Neural cell (in vitro differentiated cells): Measurements from ENCODE around the gene RBPJL. TPM values are rescaled to one million over a fixed set of nuclear protein-coding genes. Genes with fewer than 3 reads are reported as not detected.

Experiments used
- H2AFZ ChIP-seq: fragments of 200-600, 300-800 bp; sonication (generic), shearing (Covaris generic); 2 replicates; pipeline ENCODE4 v1.6.0; 2014; ENCODE audit warnings: low read depth, mild to moderate bottlenecking, antibody characterized with exemption, low read length, moderate library complexity
- H3F3A ChIP-seq: fragments of 200-600 bp; shearing (Covaris generic); 2 replicates; pipeline ENCODE4 v1.6.1; 2016; ENCODE audit warnings: mild to moderate bottlenecking, moderate library complexity, mixed read lengths, antibody characterized with exemption, low read length; ENCODE audit not compliant: insufficient read depth, poor library complexity, severe bottlenecking
- H3K27ac ChIP-seq: fragments of 200-600, 300-800 bp; sonication (generic), shearing (Covaris generic); 2 replicates; pipeline ENCODE4 v1.5.1; 2014; ENCODE audit warnings: mild to moderate bottlenecking, low read length, moderate library complexity
- H3K27me3 ChIP-seq: fragments of 300-800, 200-600 bp; sonication (generic), shearing (Covaris generic); 2 replicates; pipeline ENCODE4 v1.6.0; 2014; ENCODE audit warnings: mild to moderate bottlenecking, low read depth, low read length, moderate library complexity; ENCODE audit not compliant: insufficient read depth
- H3K36me3 ChIP-seq: fragments of 300-800, 200-600 bp; sonication (generic), shearing (Covaris generic); 2 replicates; pipeline ENCODE4 v1.5.1; 2014; ENCODE audit warnings: mild to moderate bottlenecking, antibody characterized with exemption, low read length, moderate library complexity; ENCODE audit not compliant: insufficient read depth
- H3K4me2 ChIP-seq: fragments of 300-800, 200-600 bp; sonication (generic), shearing (Covaris generic); 2 replicates; pipeline ENCODE4 v1.6.0; 2014; ENCODE audit warnings: mild to moderate bottlenecking, low read length
- H3K4me3 ChIP-seq: fragments of 300-800, 200-600 bp; sonication (generic), shearing (Covaris generic); 2 replicates; pipeline ENCODE4 v1.5.1; 2014; ENCODE audit warnings: mild to moderate bottlenecking, low read length, moderate library complexity
- H3K79me2 ChIP-seq: fragments of 200-600 bp; shearing (Covaris generic); replicated peaks from 2 replicates; pipeline ENCODE4 v1.6.0; 2014; ENCODE audit warnings: mild to moderate bottlenecking, low read length, moderate library complexity; ENCODE audit not compliant: insufficient read depth
- H3K9ac ChIP-seq: fragments of 300-800, 200-600 bp; sonication (generic), shearing (Covaris generic); 2 replicates; pipeline ENCODE4 v1.6.1; 2016; ENCODE audit warnings: mild to moderate bottlenecking, low read length, mixed read lengths
- H3K9me2 ChIP-seq: fragments of 200-600 bp; shearing (Covaris generic); 2 replicates; pipeline ENCODE4 v1.6.1; 2016; ENCODE audit warnings: mild to moderate bottlenecking, low read length, mixed read lengths; ENCODE audit not compliant: insufficient read depth
- H3K9me3 ChIP-seq: fragments of 200-600, 300-800 bp; sonication (generic), shearing (Covaris generic); 2 replicates; pipeline ENCODE4 v1.6.1; 2016; ENCODE audit warnings: mild to moderate bottlenecking, mixed run types, low read length, moderate library complexity, mixed read lengths
- H4K20me1 ChIP-seq: fragments of 200-600 bp; shearing (Covaris generic); 2 replicates; pipeline ENCODE4 v1.6.1; 2016; ENCODE audit warnings: mild to moderate bottlenecking, mixed run types; ENCODE audit not compliant: insufficient read depth
- CTCF ChIP-seq: fragments of 450-650 bp; IDR thresholded peaks from 2 replicates; pipeline ENCODE4 v1.5.1; 2014; ENCODE audit warnings: antibody characterized with exemption, mild to moderate bottlenecking, moderate library complexity; ENCODE audit not compliant: poor library complexity, severe bottlenecking
- EP300 ChIP-seq: fragments of 450-650 bp; conservative IDR thresholded peaks from 2 replicates; pipeline ENCODE4 v1.6.1; 2014; ENCODE audit warnings: antibody characterized with exemption, mild to moderate bottlenecking, moderate library complexity; ENCODE audit not compliant: poor library complexity, severe bottlenecking
- EZH2 ChIP-seq: fragments of 200-600, 300-800 bp; shearing (Covaris generic), sonication (generic); IDR thresholded peaks from 2 replicates; pipeline ENCODE4 v1.6.1; 2014; ENCODE audit warnings: antibody characterized with exemption, low read length, borderline replicate concordance, mild to moderate bottlenecking; ENCODE audit not compliant: insufficient read depth, poor library complexity, severe bottlenecking
- MXI1 ChIP-seq: fragments of 450-650 bp; conservative IDR thresholded peaks from 2 replicates; pipeline ENCODE4 v1.6.1; 2014; ENCODE audit warnings: antibody characterized with exemption, mild to moderate bottlenecking; ENCODE audit not compliant: poor library complexity, severe bottlenecking
- POLR2AphosphoS5 ChIP-seq: IDR thresholded peaks from 2 replicates; pipeline ENCODE4 v1.6.1; 2012
- RAD21 ChIP-seq: fragments of 450-650 bp; conservative IDR thresholded peaks from 2 replicates; pipeline ENCODE4 v1.6.1; 2014; ENCODE audit warnings: antibody characterized with exemption, mild to moderate bottlenecking, moderate library complexity
- REST ChIP-seq: IDR thresholded peaks from 2 replicates; pipeline ENCODE4 v1.6.1; 2012; ENCODE audit warnings: borderline replicate concordance
- SMC3 ChIP-seq: fragments of 450-650 bp; conservative IDR thresholded peaks from 2 replicates; pipeline ENCODE4 v1.6.1; 2014; ENCODE audit warnings: antibody characterized with exemption, mild to moderate bottlenecking, moderate library complexity; ENCODE audit not compliant: poor library complexity
- TAF1 ChIP-seq: IDR thresholded peaks from 2 replicates; pipeline ENCODE4 v1.6.1; 2012; ENCODE audit warnings: low read depth
- polyA plus RNA-seq: library from polyadenylated mRNA; depleted of rRNA; stranded (reverse); fragments of >200 nt; gene quantifications from 2 replicates; pipeline ENCODE4 v1.2.3, GENCODE V29; 2014

RBPJL gene
- polyA plus RNA-seq, 1 donor from 2014 or later: not detected

GRCh38 chr20:45341579-45341938 is 34.9 kb downstream of the RBPJL start:
- Histone ChIP-seq H3K4me3 (no peak overlapping the region), H3K9ac (peak overlapping the region; percentile 12)

More at GRCh38 chr20:45341579-45341938, 34.9 kb downstream of the RBPJL start:
- no peak for TF ChIP-seq EZH2
- TF ChIP-seq REST: no peak
- TF ChIP-seq POLR2AphosphoS5: no peak
- TF ChIP-seq SMC3: no peak
- TF ChIP-seq CTCF: no peak
- no peak for TF ChIP-seq EP300
- no peak for TF ChIP-seq MXI1
- no peak for TF ChIP-seq RAD21
- TF ChIP-seq TAF1: no peak
- H3K27ac ChIP-seq: no peak overlapping the region
- H2AFZ ChIP-seq: no peak overlapping the region
- no peak overlapping the region for H3K4me2 ChIP-seq
- H3K79me2 ChIP-seq: no peaks in the 10 kb centered on the region
- H4K20me1 ChIP-seq: no peaks in the 10 kb centered on the region
- no peaks in the 10 kb centered on the region for H3K27me3 ChIP-seq
- H3K9me3 ChIP-seq: no peaks in the 10 kb centered on the region
- no peaks in the 10 kb centered on the region for H3F3A ChIP-seq
- no peaks in the 10 kb centered on the region for H3K36me3 ChIP-seq
- no peaks in the 10 kb centered on the region for H3K9me2 ChIP-seq
